Neural cell (in vitro differentiated cells): Measurements from ENCODE around the gene EHD4.

ENCODE experiments used
- EP300 ChIP-seq: fragments of 450-650 bp; conservative IDR thresholded peaks from 2 replicates; pipeline ENCODE4 v1.6.1; 2014; ENCODE audit warnings: antibody characterized with exemption, mild to moderate bottlenecking, moderate library complexity; ENCODE audit not compliant: poor library complexity, severe bottlenecking
- EZH2 ChIP-seq: fragments of 200-600, 300-800 bp; shearing (Covaris generic), sonication (generic); IDR thresholded peaks from 2 replicates; pipeline ENCODE4 v1.6.1; 2014; ENCODE audit warnings: antibody characterized with exemption, low read length, borderline replicate concordance, mild to moderate bottlenecking; ENCODE audit not compliant: insufficient read depth, poor library complexity, severe bottlenecking
- MXI1 ChIP-seq: fragments of 450-650 bp; conservative IDR thresholded peaks from 2 replicates; pipeline ENCODE4 v1.6.1; 2014; ENCODE audit warnings: antibody characterized with exemption, mild to moderate bottlenecking; ENCODE audit not compliant: poor library complexity, severe bottlenecking
- RAD21 ChIP-seq: fragments of 450-650 bp; conservative IDR thresholded peaks from 2 replicates; pipeline ENCODE4 v1.6.1; 2014; ENCODE audit warnings: antibody characterized with exemption, mild to moderate bottlenecking, moderate library complexity
- SMC3 ChIP-seq: fragments of 450-650 bp; conservative IDR thresholded peaks from 2 replicates; pipeline ENCODE4 v1.6.1; 2014; ENCODE audit warnings: antibody characterized with exemption, mild to moderate bottlenecking, moderate library complexity; ENCODE audit not compliant: poor library complexity
- TAF1 ChIP-seq: IDR thresholded peaks from 2 replicates; pipeline ENCODE4 v1.6.1; 2012; ENCODE audit warnings: low read depth
- TF ChIP-seq, protein P1 (sequence below): fragments of 450-650 bp; IDR thresholded peaks from 2 replicates; pipeline ENCODE4 v1.5.1; 2014; ENCODE audit warnings: antibody characterized with exemption, mild to moderate bottlenecking, moderate library complexity; ENCODE audit not compliant: poor library complexity, severe bottlenecking

GRCh38 chr15:41958002-41958420 is 14.3 kb downstream of the EHD4 start:
- TF ChIP-seq, protein P1, sequence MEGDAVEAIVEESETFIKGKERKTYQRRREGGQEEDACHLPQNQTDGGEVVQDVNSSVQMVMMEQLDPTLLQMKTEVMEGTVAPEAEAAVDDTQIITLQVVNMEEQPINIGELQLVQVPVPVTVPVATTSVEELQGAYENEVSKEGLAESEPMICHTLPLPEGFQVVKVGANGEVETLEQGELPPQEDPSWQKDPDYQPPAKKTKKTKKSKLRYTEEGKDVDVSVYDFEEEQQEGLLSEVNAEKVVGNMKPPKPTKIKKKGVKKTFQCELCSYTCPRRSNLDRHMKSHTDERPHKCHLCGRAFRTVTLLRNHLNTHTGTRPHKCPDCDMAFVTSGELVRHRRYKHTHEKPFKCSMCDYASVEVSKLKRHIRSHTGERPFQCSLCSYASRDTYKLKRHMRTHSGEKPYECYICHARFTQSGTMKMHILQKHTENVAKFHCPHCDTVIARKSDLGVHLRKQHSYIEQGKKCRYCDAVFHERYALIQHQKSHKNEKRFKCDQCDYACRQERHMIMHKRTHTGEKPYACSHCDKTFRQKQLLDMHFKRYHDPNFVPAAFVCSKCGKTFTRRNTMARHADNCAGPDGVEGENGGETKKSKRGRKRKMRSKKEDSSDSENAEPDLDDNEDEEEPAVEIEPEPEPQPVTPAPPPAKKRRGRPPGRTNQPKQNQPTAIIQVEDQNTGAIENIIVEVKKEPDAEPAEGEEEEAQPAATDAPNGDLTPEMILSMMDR, result no peak
- TF ChIP-seq TAF1 (no peak), MXI1 (no peak), EZH2 (no peak), SMC3 (no peak), RAD21 (no peak), EP300 (no peak)
